ENCODE data around the gene ATG3. TPM values are rescaled to one million over a fixed set of nuclear protein-coding genes. Genes with fewer than 3 reads are reported as not detected.
"Not testable (repeated sequence)": the region's sequence is repeated elsewhere in the genome, so short reads cannot be mapped to it uniquely, and the experiment has no call there.

The ATG3 gene
- total RNA-seq, 1 experiment from 2014 or later = 75.1 TPM

DNA sequence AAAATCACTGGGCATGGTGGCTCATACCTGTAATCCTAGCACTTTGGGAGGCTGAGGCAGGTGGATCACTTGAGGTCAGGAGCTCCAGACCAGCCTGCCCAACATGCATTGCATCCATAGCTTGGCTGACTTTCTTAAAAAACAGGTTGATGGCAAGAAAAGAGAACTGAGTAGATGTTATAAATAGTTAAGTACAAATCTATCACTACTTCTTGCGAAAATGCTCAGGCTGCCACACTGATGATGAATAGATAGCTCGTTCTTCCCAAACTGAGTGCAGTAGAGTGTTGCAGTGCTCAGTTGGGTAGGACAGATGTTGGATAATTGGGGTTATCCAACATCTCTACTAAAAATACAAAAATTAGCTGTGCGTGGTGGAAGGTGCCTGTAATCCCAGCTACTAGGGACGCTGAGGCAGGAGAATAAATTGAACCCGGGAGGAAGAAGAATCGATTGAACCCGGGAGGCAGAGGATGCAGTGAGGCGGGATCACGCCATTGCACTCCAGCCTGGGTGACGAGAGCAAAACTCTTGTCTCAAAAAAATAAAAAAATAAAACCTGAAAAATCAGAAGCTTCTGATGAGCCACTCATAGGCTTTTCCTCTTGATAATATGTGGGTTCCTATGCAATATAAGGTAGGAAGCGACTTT lies 63.7 kb downstream of the ATG3 start:
- H3K4me3 ChIP-seq (ENCODE audit: low read depth in 2 of 2, low read length in 2 of 2) = no peak overlapping the region
- in situ Hi-C loops (cut with HindIII; ENCODE audit: low pct_unique_long_range_greater_than_20kb, low sequenced_read_pairs) (no loop called here), intact Hi-C loops (cut with micrococcal nuclease; ENCODE audit: unreplicated experiment) (no loop called here)
- TF ChIP-seq SIN3A (IDR thresholded peaks at IDR 0.05; ENCODE audit: borderline replicate concordance, insufficient read depth, low read depth, low read length) (no peak), TCF7L2 (IDR thresholded peaks at IDR 0.05; ENCODE audit: low read depth, low read length) (no peak), CTCF (IDR thresholded peaks at IDR 0.05) (no peak)
- no peak overlapping the region for H3K27ac ChIP-seq (ENCODE audit: low read length)
- ChIA-PET CTCF (no interaction called here), POLR2A (no interaction called here)
- no peaks in the 10 kb centered on the region; the same call in 1 of the 2 replicates for H3K27me3 ChIP-seq (ENCODE audit: control insufficient read depth, insufficient read depth, low read length)
- DNase-seq (ENCODE audit: low read depth, low spot score) = no peak
- H3K36me3 ChIP-seq (ENCODE audit: control insufficient read depth, insufficient read depth, low read length) = no peaks in the 10 kb centered on the region
- H3K9me3 ChIP-seq (ENCODE audit: control insufficient read depth, insufficient read depth, low read depth, low read length) = no peaks in the 10 kb centered on the region
- ATAC-seq = no peak
- H3K4me1 ChIP-seq (ENCODE audit: control insufficient read depth, insufficient read depth, low read length) = no peaks in the 10 kb centered on the region
- BruUV-seq (replicated peaks) = no TSS peak

- CTCF ChIA-PET = no interaction called here
These were observed 65.2 kb downstream of the ATG3 start for GRCh38 chr3:112496366-112497067.

GRCh38 chr3:112494448-112494767 lies 67.4 kb downstream of the ATG3 start:
- in situ Hi-C loops (cut with HindIII; ENCODE audit: low pct_unique_long_range_greater_than_20kb, low sequenced_read_pairs); H3K4me1 ChIP-seq (ENCODE audit: control insufficient read depth, insufficient read depth, low read length); H3K27me3 ChIP-seq (ENCODE audit: control insufficient read depth, insufficient read depth, low read length): not testable (repeated sequence)

More at GRCh38 chr3:112496366-112497067, 65.2 kb downstream of the ATG3 start:
- Histone ChIP-seq H3K27me3 (ENCODE audit: control insufficient read depth, insufficient read depth, low read length) (no peaks in the 10 kb centered on the region; the same call in 1 of the 2 replicates), H3K4me3 (ENCODE audit: low read depth in 2 of 2, low read length in 2 of 2) (no peak overlapping the region), H3K27ac (ENCODE audit: low read length) (no peak overlapping the region), H3K36me3 (ENCODE audit: control insufficient read depth, insufficient read depth, low read length) (no peaks in the 10 kb centered on the region), H3K4me1 (ENCODE audit: control insufficient read depth, insufficient read depth, low read length) (no peaks in the 10 kb centered on the region), H3K9me3 (ENCODE audit: control insufficient read depth, insufficient read depth, low read depth, low read length) (no peaks in the 10 kb centered on the region)
- DNase-seq (ENCODE audit: low read depth, low spot score) = no peak
- POLR2A ChIA-PET = no interaction called here
- in situ Hi-C loops (cut with HindIII; ENCODE audit: low pct_unique_long_range_greater_than_20kb, low sequenced_read_pairs) = no loop called here
- intact Hi-C loops (cut with micrococcal nuclease; ENCODE audit: unreplicated experiment) = no loop called here
- ATAC-seq = no peak
- BruUV-seq (replicated peaks) = no TSS peak
- TF ChIP-seq POLR2AphosphoS5 (IDR thresholded peaks at IDR 0.05; ENCODE audit: low read depth, low read length) (no peak), REST (IDR thresholded peaks at IDR 0.05; ENCODE audit: insufficient read depth in 1 of 2, low read depth in 2 of 2, low read length in 1 of 2) (no peak), TCF7L2 (IDR thresholded peaks at IDR 0.05; ENCODE audit: low read depth, low read length) (no peak), CTCF (IDR thresholded peaks at IDR 0.05) (no peak), SIN3A (IDR thresholded peaks at IDR 0.05; ENCODE audit: borderline replicate concordance, insufficient read depth, low read depth, low read length) (no peak)

More at GRCh38 chr3:112494448-112494767, 67.4 kb downstream of the ATG3 start:
- ATAC-seq; H3K9me3 ChIP-seq (ENCODE audit: control insufficient read depth, insufficient read depth, low read depth, low read length); H3K27ac ChIP-seq (ENCODE audit: low read length); DNase-seq (ENCODE audit: low read depth, low spot score); CTCF ChIA-PET; H3K4me3 ChIP-seq (ENCODE audit: low read depth in 2 of 2, low read length in 2 of 2); intact Hi-C loops (cut with micrococcal nuclease; ENCODE audit: unreplicated experiment); H3K36me3 ChIP-seq (ENCODE audit: control insufficient read depth, insufficient read depth, low read length); POLR2A ChIA-PET; BruUV-seq (replicated peaks): not testable (repeated sequence)
